ENCODE measurements around the gene ADGRV1.
"Not testable (repeated sequence)": the region's sequence is repeated elsewhere in the genome, so short reads cannot be mapped to it uniquely, and the experiment has no call there.

ADGRV1 gene

GRCh38 chr5:91007251-91007650 lies 448.7 kb downstream of the ADGRV1 start:
- Histone ChIP-seq H3K9ac (ENCODE audit: low read depth, low read length) (no peak overlapping the region), H3K4me1 (ENCODE audit: control insufficient read depth, insufficient read depth, low read length) (no peaks in the 10 kb centered on the region), H3K4me3 (ENCODE audit: low read depth, low read length) (no peak overlapping the region), H3K36me3 (ENCODE audit: control insufficient read depth, insufficient read depth, low read length) (no peaks in the 10 kb centered on the region), H3K27me3 (ENCODE audit: control insufficient read depth, insufficient read depth, low read length) (no peaks in the 10 kb centered on the region), H3K9me3 (ENCODE audit: control insufficient read depth, insufficient read depth, low read length) (no peaks in the 10 kb centered on the region)

- no peaks in the 10 kb centered on the region for H3K4me1 ChIP-seq (ENCODE audit: control insufficient read depth, insufficient read depth, low read length)
- H3K9me3 ChIP-seq (ENCODE audit: control insufficient read depth, insufficient read depth, low read length) = no peaks in the 10 kb centered on the region
- no peak overlapping the region for H3K4me3 ChIP-seq (ENCODE audit: low read depth, low read length)
- no peaks in the 10 kb centered on the region for H3K27me3 ChIP-seq (ENCODE audit: control insufficient read depth, insufficient read depth, low read length)
- no peak overlapping the region for H3K9ac ChIP-seq (ENCODE audit: low read depth, low read length)
- H3K36me3 ChIP-seq (ENCODE audit: control insufficient read depth, insufficient read depth, low read length) = no peaks in the 10 kb centered on the region
These were observed 449.3 kb downstream of the ADGRV1 start for GRCh38 chr5:91007780-91008402.

- Histone ChIP-seq H3K9me3 (ENCODE audit: control insufficient read depth, insufficient read depth, low read length) (no peaks in the 10 kb centered on the region), H3K9ac (ENCODE audit: low read depth, low read length) (no peak overlapping the region), H3K27me3 (ENCODE audit: control insufficient read depth, insufficient read depth, low read length) (no peaks in the 10 kb centered on the region), H3K4me1 (ENCODE audit: control insufficient read depth, insufficient read depth, low read length) (no peaks in the 10 kb centered on the region), H3K36me3 (ENCODE audit: control insufficient read depth, insufficient read depth, low read length) (no peaks in the 10 kb centered on the region), H3K4me3 (ENCODE audit: low read depth, low read length) (no peak overlapping the region)
These were observed 451.5 kb downstream of the ADGRV1 start for GRCh38 chr5:91010090-91010489.

- no peak overlapping the region for H3K9ac ChIP-seq (ENCODE audit: low read depth, low read length)
- H3K27me3 ChIP-seq (ENCODE audit: control insufficient read depth, insufficient read depth, low read length) = no peaks in the 10 kb centered on the region
- H3K36me3 ChIP-seq (ENCODE audit: control insufficient read depth, insufficient read depth, low read length) = no peaks in the 10 kb centered on the region
- no peaks in the 10 kb centered on the region for H3K9me3 ChIP-seq (ENCODE audit: control insufficient read depth, insufficient read depth, low read length)
- H3K4me3 ChIP-seq (ENCODE audit: low read depth, low read length) = no peak overlapping the region
- no peaks in the 10 kb centered on the region for H3K4me1 ChIP-seq (ENCODE audit: control insufficient read depth, insufficient read depth, low read length)
These were observed 452.4 kb downstream of the ADGRV1 start for GRCh38 chr5:91011029-91011428.

- not testable (repeated sequence) for H3K9ac ChIP-seq (ENCODE audit: low read depth, low read length); H3K4me3 ChIP-seq (ENCODE audit: low read depth, low read length); H3K4me1 ChIP-seq (ENCODE audit: control insufficient read depth, insufficient read depth, low read length); H3K9me3 ChIP-seq (ENCODE audit: control insufficient read depth, insufficient read depth, low read length); H3K36me3 ChIP-seq (ENCODE audit: control insufficient read depth, insufficient read depth, low read length); H3K27me3 ChIP-seq (ENCODE audit: control insufficient read depth, insufficient read depth, low read length)
These were observed 454.3 kb downstream of the ADGRV1 start for GRCh38 chr5:91012867-91013266.

GRCh38 chr5:91016322-91016721 lies 457.7 kb downstream of the ADGRV1 start:
- Histone ChIP-seq H3K9me3 (ENCODE audit: control insufficient read depth, insufficient read depth, low read length) (no peaks in the 10 kb centered on the region), H3K36me3 (ENCODE audit: control insufficient read depth, insufficient read depth, low read length) (no peaks in the 10 kb centered on the region), H3K9ac (ENCODE audit: low read depth, low read length) (no peak overlapping the region)

GRCh38 chr5:91016954-91017700 lies 458.5 kb downstream of the ADGRV1 start:
- H3K9ac ChIP-seq (ENCODE audit: low read depth, low read length) = no peak overlapping the region
- H3K36me3 ChIP-seq (ENCODE audit: control insufficient read depth, insufficient read depth, low read length) = no peaks in the 10 kb centered on the region
- no peak overlapping the region for H3K4me3 ChIP-seq (ENCODE audit: low read depth, low read length)
- H3K4me1 ChIP-seq (ENCODE audit: control insufficient read depth, insufficient read depth, low read length) = no peaks in the 10 kb centered on the region
- H3K27me3 ChIP-seq (ENCODE audit: control insufficient read depth, insufficient read depth, low read length) = no peaks in the 10 kb centered on the region
- H3K9me3 ChIP-seq (ENCODE audit: control insufficient read depth, insufficient read depth, low read length) = no peaks in the 10 kb centered on the region

More at GRCh38 chr5:91016322-91016721, 457.7 kb downstream of the ADGRV1 start:
- Histone ChIP-seq H3K27me3 (ENCODE audit: control insufficient read depth, insufficient read depth, low read length) (no peaks in the 10 kb centered on the region), H3K4me1 (ENCODE audit: control insufficient read depth, insufficient read depth, low read length) (no peaks in the 10 kb centered on the region), H3K4me3 (ENCODE audit: low read depth, low read length) (no peak overlapping the region)

GRCh38 chr5:91018200-91018599 lies 459.6 kb downstream of the ADGRV1 start:
- Histone ChIP-seq H3K4me1 (ENCODE audit: control insufficient read depth, insufficient read depth, low read length) (no peaks in the 10 kb centered on the region), H3K9me3 (ENCODE audit: control insufficient read depth, insufficient read depth, low read length) (no peaks in the 10 kb centered on the region), H3K9ac (ENCODE audit: low read depth, low read length) (no peak overlapping the region), H3K4me3 (ENCODE audit: low read depth, low read length) (no peak overlapping the region), H3K27me3 (ENCODE audit: control insufficient read depth, insufficient read depth, low read length) (no peaks in the 10 kb centered on the region), H3K36me3 (ENCODE audit: control insufficient read depth, insufficient read depth, low read length) (no peaks in the 10 kb centered on the region)

GRCh38 chr5:91018712-91019371 lies 460.2 kb downstream of the ADGRV1 start:
- H3K4me1 ChIP-seq (ENCODE audit: control insufficient read depth, insufficient read depth, low read length) = no peaks in the 10 kb centered on the region
- H3K9me3 ChIP-seq (ENCODE audit: control insufficient read depth, insufficient read depth, low read length) = no peaks in the 10 kb centered on the region
- no peaks in the 10 kb centered on the region for H3K27me3 ChIP-seq (ENCODE audit: control insufficient read depth, insufficient read depth, low read length)
- no peaks in the 10 kb centered on the region for H3K36me3 ChIP-seq (ENCODE audit: control insufficient read depth, insufficient read depth, low read length)
- no peak overlapping the region for H3K9ac ChIP-seq (ENCODE audit: low read depth, low read length)
- no peak overlapping the region for H3K4me3 ChIP-seq (ENCODE audit: low read depth, low read length)

- H3K9ac ChIP-seq (ENCODE audit: low read depth, low read length) = no peak overlapping the region
- H3K27me3 ChIP-seq (ENCODE audit: control insufficient read depth, insufficient read depth, low read length) = no peaks in the 10 kb centered on the region
- no peaks in the 10 kb centered on the region for H3K4me1 ChIP-seq (ENCODE audit: control insufficient read depth, insufficient read depth, low read length)
These were observed 461.6 kb downstream of the ADGRV1 start for GRCh38 chr5:91020065-91020800.

GRCh38 chr5:91022518-91022917 lies 463.9 kb downstream of the ADGRV1 start:
- no peaks in the 10 kb centered on the region for H3K27me3 ChIP-seq (ENCODE audit: control insufficient read depth, insufficient read depth, low read length)
- H3K36me3 ChIP-seq (ENCODE audit: control insufficient read depth, insufficient read depth, low read length) = no peaks in the 10 kb centered on the region
- no peak overlapping the region for H3K4me3 ChIP-seq (ENCODE audit: low read depth, low read length)
- no peak overlapping the region for H3K9ac ChIP-seq (ENCODE audit: low read depth, low read length)
- H3K4me1 ChIP-seq (ENCODE audit: control insufficient read depth, insufficient read depth, low read length) = no peaks in the 10 kb centered on the region
- no peaks in the 10 kb centered on the region for H3K9me3 ChIP-seq (ENCODE audit: control insufficient read depth, insufficient read depth, low read length)

More at GRCh38 chr5:91020065-91020800, 461.6 kb downstream of the ADGRV1 start:
- no peak overlapping the region for H3K4me3 ChIP-seq (ENCODE audit: low read depth, low read length)
- no peaks in the 10 kb centered on the region for H3K9me3 ChIP-seq (ENCODE audit: control insufficient read depth, insufficient read depth, low read length)
- no peaks in the 10 kb centered on the region for H3K36me3 ChIP-seq (ENCODE audit: control insufficient read depth, insufficient read depth, low read length)

Data from iPS-15b (cell line).